HEK293 (cell line): ENCODE data around the gene TMEM233.

Experiments used
- CTCF ChIA-PET: fragments of 350-600 bp; formaldehyde crosslinking; extraction: SDS; loops from one replicate; lab custom pipeline; 2021; ENCODE audit warnings: antibody characterized with exemption; lab: Yijun Ruan, JAX
- POLR2A ChIA-PET: fragments of 300-600 bp; formaldehyde crosslinking; extraction: SDS; loops from one replicate; lab custom pipeline; 2020; ENCODE audit warnings: antibody characterized with exemption, inconsistent platforms; lab: Yijun Ruan, JAX
- H3K27ac ChIP-seq: fragments of 200-500 bp; sonication (Bioruptor generic); 2 replicates; pipeline ENCODE4 v1.5.1; 2014; ENCODE audit warnings: low read depth, low read length, control low read depth, inconsistent platforms; ENCODE audit errors: extremely low read depth
- H3K36me3 ChIP-seq, 2 experiments: fragments of 200-500 bp in 1 of 2; sonication (Bioruptor generic) in 1 of 2; 1 replicate in 1 of 2; 2 replicates in 1 of 2; pipeline ENCODE4 v1.5.1; 2014 to 2017; ENCODE audit warnings: inconsistent platforms in 2 of 2, low read length in 2 of 2; ENCODE audit not compliant: control insufficient read depth in 2 of 2, insufficient read depth in 1 of 2
- H3K4me1 ChIP-seq: fragments of 200-500 bp; sonication (Bioruptor generic); 2 replicates; pipeline ENCODE4 v1.5.1; 2014; ENCODE audit warnings: mild to moderate bottlenecking, low read length, inconsistent platforms; ENCODE audit not compliant: control insufficient read depth, insufficient read depth
- H3K4me3 ChIP-seq: 2 replicates; pipeline ENCODE4 v1.5.1; 2011; ENCODE audit warnings: low read depth, mild to moderate bottlenecking, control low read depth, low read length, moderate library complexity
- H3K9me3 ChIP-seq: fragments of 200-500 bp; sonication (Bioruptor generic); 2 replicates; pipeline ENCODE4 v1.5.1; 2014; ENCODE audit warnings: low read depth, low read length, inconsistent platforms; ENCODE audit not compliant: control insufficient read depth, insufficient read depth
- GLI2 ChIP-seq: fragments of 450-650 bp; formaldehyde crosslinking; IDR thresholded peaks from 2 replicates; pipeline ENCODE4; 2017; ENCODE audit warnings: missing biosample characterization, missing genetic modification characterization, low read depth, borderline replicate concordance
- MZF1 ChIP-seq: fragments of 450-650 bp; formaldehyde crosslinking; IDR thresholded peaks from 2 replicates; pipeline ENCODE4 v1.5.1; 2017; ENCODE audit warnings: missing biosample characterization, missing genetic modification characterization, borderline replicate concordance
- OVOL3 ChIP-seq: fragments of 450-650 bp; formaldehyde crosslinking; IDR thresholded peaks from 2 replicates; pipeline ENCODE4 v1.5.1; 2016; ENCODE audit warnings: missing biosample characterization, missing genetic modification characterization
- PRDM1 ChIP-seq: fragments of 450-650 bp; formaldehyde crosslinking; IDR thresholded peaks from 2 replicates; pipeline ENCODE4; 2016; ENCODE audit warnings: missing biosample characterization, missing genetic modification characterization
- SALL2 ChIP-seq: fragments of 450-650 bp; formaldehyde crosslinking; IDR thresholded peaks from 2 replicates; pipeline ENCODE4 v1.5.0; 2017; ENCODE audit warnings: missing biosample characterization, mild to moderate bottlenecking, missing genetic modification characterization, borderline replicate concordance
- SP3 ChIP-seq: fragments of 450-650 bp; formaldehyde crosslinking; IDR thresholded peaks from 2 replicates; pipeline ENCODE4 v1.5.1; 2016; ENCODE audit warnings: missing biosample characterization, missing genetic modification characterization
- TCF7L2 ChIP-seq: IDR thresholded peaks from 2 replicates; pipeline ENCODE4 v1.6.1; 2011; ENCODE audit warnings: low read depth, mild to moderate bottlenecking, inconsistent platforms, low read length, moderate library complexity, borderline replicate concordance
- ZBTB21 ChIP-seq: fragments of 450-650 bp; formaldehyde crosslinking; IDR thresholded peaks from 2 replicates; pipeline ENCODE4 v1.5.1; 2017; ENCODE audit warnings: missing biosample characterization, missing genetic modification characterization
- ZIC2 ChIP-seq: fragments of 450-650 bp; formaldehyde crosslinking; IDR thresholded peaks from 2 replicates; pipeline ENCODE4 v1.5.1; 2016; ENCODE audit warnings: missing biosample characterization, missing genetic modification characterization
- ZNF157 ChIP-seq: fragments of 450-650 bp; formaldehyde crosslinking; IDR thresholded peaks from 2 replicates; pipeline ENCODE4 v1.5.1; 2016; ENCODE audit warnings: missing biosample characterization, missing genetic modification characterization
- ZNF248 ChIP-seq: fragments of 450-650 bp; formaldehyde crosslinking; IDR thresholded peaks from 2 replicates; pipeline ENCODE4 v1.5.1; 2017; ENCODE audit warnings: missing biosample characterization, missing genetic modification characterization
- ZNF335 ChIP-seq: fragments of 450-650 bp; formaldehyde crosslinking; conservative IDR thresholded peaks from 2 replicates; pipeline ENCODE4 v1.5.1; 2016; ENCODE audit warnings: missing biosample characterization, missing genetic modification characterization
- ZNF341 ChIP-seq: fragments of 450-650 bp; formaldehyde crosslinking; IDR thresholded peaks from 2 replicates; pipeline ENCODE4; 2016; ENCODE audit warnings: low read depth, missing biosample characterization, missing genetic modification characterization
- ZNF354C ChIP-seq: fragments of 450-650 bp; formaldehyde crosslinking; IDR thresholded peaks from 2 replicates; pipeline ENCODE4 v1.5.1; 2016; ENCODE audit warnings: missing biosample characterization, missing genetic modification characterization, low read depth, borderline replicate concordance
- ZNF394 ChIP-seq: fragments of 450-650 bp; formaldehyde crosslinking; IDR thresholded peaks from 2 replicates; pipeline ENCODE4 v1.5.1; 2016; ENCODE audit warnings: missing biosample characterization, missing genetic modification characterization, mild to moderate bottlenecking, moderate library complexity, borderline replicate concordance
- ZNF433 ChIP-seq: fragments of 450-650 bp; formaldehyde crosslinking; IDR thresholded peaks from 2 replicates; pipeline ENCODE4 v1.5.1; 2016; ENCODE audit warnings: missing biosample characterization, missing genetic modification characterization, low read depth
- ZNF501 ChIP-seq: fragments of 450-650 bp; formaldehyde crosslinking; IDR thresholded peaks from 2 replicates; pipeline ENCODE4 v1.5.1; 2016; ENCODE audit warnings: missing biosample characterization, missing genetic modification characterization
- ZNF621 ChIP-seq: fragments of 450-650 bp; formaldehyde crosslinking; IDR thresholded peaks from 2 replicates; pipeline ENCODE4 v1.5.1; 2017; ENCODE audit warnings: missing biosample characterization, missing genetic modification characterization
- ZNF654 ChIP-seq: fragments of 450-650 bp; formaldehyde crosslinking; IDR thresholded peaks from 2 replicates; pipeline ENCODE4 v1.5.1; 2016; ENCODE audit warnings: low read depth, missing biosample characterization, missing genetic modification characterization
- ZNF658 ChIP-seq: fragments of 450-650 bp; formaldehyde crosslinking; IDR thresholded peaks from 2 replicates; pipeline ENCODE4; 2016; ENCODE audit warnings: missing biosample characterization, missing genetic modification characterization
- ZNF664 ChIP-seq: fragments of 450-650 bp; formaldehyde crosslinking; IDR thresholded peaks from 2 replicates; pipeline ENCODE4 v1.5.1; 2016; ENCODE audit warnings: missing biosample characterization, missing genetic modification characterization
- ZNF670 ChIP-seq: fragments of 450-650 bp; formaldehyde crosslinking; IDR thresholded peaks from 2 replicates; pipeline ENCODE4 v1.5.1; 2016; ENCODE audit warnings: missing biosample characterization, missing genetic modification characterization, low read depth
- ZNF707 ChIP-seq: fragments of 450-650 bp; formaldehyde crosslinking; IDR thresholded peaks from 2 replicates; pipeline ENCODE4 v1.5.1; 2016; ENCODE audit warnings: missing biosample characterization, missing genetic modification characterization
- ZNF843 ChIP-seq: fragments of 450-650 bp; formaldehyde crosslinking; IDR thresholded peaks from 2 replicates; pipeline ENCODE4 v1.5.1; 2016; ENCODE audit warnings: missing biosample characterization, missing genetic modification characterization
- TF ChIP-seq, protein P1 (sequence below): fragments of 450-650 bp; formaldehyde crosslinking; IDR thresholded peaks from 2 replicates; pipeline ENCODE4 v1.5.1; 2016; ENCODE audit warnings: missing biosample characterization, missing genetic modification characterization
- TF ChIP-seq, protein P2 (sequence below): fragments of 450-650 bp; IDR thresholded peaks from 2 replicates; pipeline ENCODE4 v1.5.1; 2018; ENCODE audit warnings: missing biosample characterization, missing genetic modification characterization
- TF ChIP-seq, protein P3 (sequence below): fragments of 450-650 bp; formaldehyde crosslinking; IDR thresholded peaks from 2 replicates; pipeline ENCODE4 v1.5.1; 2016; ENCODE audit warnings: missing biosample characterization, missing genetic modification characterization
- TF ChIP-seq, protein P4 (sequence below): fragments of 450-650 bp; formaldehyde crosslinking; IDR thresholded peaks from 2 replicates; pipeline ENCODE4 v1.5.1; 2016; ENCODE audit warnings: missing biosample characterization, missing genetic modification characterization

The TMEM233 gene

DNA sequence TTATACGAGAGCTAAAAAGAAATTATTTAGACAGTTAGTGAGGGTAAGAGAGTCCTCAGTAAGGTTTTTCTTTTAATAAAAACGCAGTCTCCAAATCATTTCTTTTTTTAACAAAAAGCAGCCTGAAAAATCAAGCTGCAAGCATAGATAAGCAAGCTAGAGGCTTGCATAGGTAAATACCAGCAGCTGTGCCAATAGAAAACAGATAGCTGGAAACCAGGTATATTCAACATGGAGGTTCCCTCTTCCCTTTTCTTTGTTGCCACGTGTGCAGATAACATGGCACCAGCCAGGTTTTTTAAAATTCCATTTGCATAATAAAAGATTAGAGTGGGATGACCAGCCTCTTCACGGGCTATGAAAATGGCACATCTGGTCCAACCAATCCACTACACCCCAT, 68.3 kb downstream of the TMEM233 start:
- POLR2A ChIA-PET = no interaction called here
- no peak overlapping the region for H3K27ac ChIP-seq
- H3K4me3 ChIP-seq = no peak overlapping the region
- no peaks in the 10 kb centered on the region for H3K9me3 ChIP-seq
- H3K4me1 ChIP-seq = no peaks in the 10 kb centered on the region
- no peaks in the 10 kb centered on the region for H3K36me3 ChIP-seq
- no peak for TF ChIP-seq ZBTB21
- no peak for TF ChIP-seq ZNF501 (tag by site-specific recombination)
- TF ChIP-seq, protein P1, sequence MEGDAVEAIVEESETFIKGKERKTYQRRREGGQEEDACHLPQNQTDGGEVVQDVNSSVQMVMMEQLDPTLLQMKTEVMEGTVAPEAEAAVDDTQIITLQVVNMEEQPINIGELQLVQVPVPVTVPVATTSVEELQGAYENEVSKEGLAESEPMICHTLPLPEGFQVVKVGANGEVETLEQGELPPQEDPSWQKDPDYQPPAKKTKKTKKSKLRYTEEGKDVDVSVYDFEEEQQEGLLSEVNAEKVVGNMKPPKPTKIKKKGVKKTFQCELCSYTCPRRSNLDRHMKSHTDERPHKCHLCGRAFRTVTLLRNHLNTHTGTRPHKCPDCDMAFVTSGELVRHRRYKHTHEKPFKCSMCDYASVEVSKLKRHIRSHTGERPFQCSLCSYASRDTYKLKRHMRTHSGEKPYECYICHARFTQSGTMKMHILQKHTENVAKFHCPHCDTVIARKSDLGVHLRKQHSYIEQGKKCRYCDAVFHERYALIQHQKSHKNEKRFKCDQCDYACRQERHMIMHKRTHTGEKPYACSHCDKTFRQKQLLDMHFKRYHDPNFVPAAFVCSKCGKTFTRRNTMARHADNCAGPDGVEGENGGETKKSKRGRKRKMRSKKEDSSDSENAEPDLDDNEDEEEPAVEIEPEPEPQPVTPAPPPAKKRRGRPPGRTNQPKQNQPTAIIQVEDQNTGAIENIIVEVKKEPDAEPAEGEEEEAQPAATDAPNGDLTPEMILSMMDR = no peak
- TF ChIP-seq ZNF341 (tag by site-specific recombination) = no peak
- TF ChIP-seq ZNF394 (tag by site-specific recombination) = no peak
- no peak for TF ChIP-seq GLI2 (tag by site-specific recombination)
- no peak for TF ChIP-seq MZF1 (tag by site-specific recombination)
- no peak for TF ChIP-seq ZNF670 (tag by site-specific recombination)
- TF ChIP-seq, protein P2, sequence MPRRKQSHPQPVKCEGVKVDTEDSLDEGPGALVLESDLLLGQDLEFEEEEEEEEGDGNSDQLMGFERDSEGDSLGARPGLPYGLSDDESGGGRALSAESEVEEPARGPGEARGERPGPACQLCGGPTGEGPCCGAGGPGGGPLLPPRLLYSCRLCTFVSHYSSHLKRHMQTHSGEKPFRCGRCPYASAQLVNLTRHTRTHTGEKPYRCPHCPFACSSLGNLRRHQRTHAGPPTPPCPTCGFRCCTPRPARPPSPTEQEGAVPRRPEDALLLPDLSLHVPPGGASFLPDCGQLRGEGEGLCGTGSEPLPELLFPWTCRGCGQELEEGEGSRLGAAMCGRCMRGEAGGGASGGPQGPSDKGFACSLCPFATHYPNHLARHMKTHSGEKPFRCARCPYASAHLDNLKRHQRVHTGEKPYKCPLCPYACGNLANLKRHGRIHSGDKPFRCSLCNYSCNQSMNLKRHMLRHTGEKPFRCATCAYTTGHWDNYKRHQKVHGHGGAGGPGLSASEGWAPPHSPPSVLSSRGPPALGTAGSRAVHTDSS (tag by site-specific recombination) = no peak
- no peak for TF ChIP-seq ZNF354C (tag by site-specific recombination)
- no peak for TF ChIP-seq ZNF707 (tag by site-specific recombination)
- TF ChIP-seq, protein P3, sequence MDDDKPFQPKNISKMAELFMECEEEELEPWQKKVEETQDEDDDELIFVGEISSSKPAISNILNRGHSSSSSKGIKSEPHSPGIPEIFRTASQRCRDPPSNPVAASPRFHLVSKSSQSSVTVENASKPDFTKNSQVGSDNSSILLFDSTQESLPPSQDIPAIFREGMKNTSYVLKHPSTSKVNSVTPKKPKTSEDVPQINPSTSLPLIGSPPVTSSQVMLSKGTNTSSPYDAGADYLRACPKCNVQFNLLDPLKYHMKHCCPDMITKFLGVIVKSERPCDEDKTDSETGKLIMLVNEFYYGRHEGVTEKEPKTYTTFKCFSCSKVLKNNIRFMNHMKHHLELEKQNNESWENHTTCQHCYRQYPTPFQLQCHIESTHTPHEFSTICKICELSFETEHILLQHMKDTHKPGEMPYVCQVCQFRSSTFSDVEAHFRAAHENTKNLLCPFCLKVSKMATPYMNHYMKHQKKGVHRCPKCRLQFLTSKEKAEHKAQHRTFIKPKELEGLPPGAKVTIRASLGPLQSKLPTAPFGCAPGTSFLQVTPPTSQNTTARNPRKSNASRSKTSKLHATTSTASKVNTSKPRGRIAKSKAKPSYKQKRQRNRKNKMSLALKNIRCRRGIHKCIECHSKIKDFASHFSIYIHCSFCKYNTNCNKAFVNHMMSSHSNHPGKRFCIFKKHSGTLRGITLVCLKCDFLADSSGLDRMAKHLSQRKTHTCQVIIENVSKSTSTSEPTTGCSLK = no peak
- TF ChIP-seq, protein P4, sequence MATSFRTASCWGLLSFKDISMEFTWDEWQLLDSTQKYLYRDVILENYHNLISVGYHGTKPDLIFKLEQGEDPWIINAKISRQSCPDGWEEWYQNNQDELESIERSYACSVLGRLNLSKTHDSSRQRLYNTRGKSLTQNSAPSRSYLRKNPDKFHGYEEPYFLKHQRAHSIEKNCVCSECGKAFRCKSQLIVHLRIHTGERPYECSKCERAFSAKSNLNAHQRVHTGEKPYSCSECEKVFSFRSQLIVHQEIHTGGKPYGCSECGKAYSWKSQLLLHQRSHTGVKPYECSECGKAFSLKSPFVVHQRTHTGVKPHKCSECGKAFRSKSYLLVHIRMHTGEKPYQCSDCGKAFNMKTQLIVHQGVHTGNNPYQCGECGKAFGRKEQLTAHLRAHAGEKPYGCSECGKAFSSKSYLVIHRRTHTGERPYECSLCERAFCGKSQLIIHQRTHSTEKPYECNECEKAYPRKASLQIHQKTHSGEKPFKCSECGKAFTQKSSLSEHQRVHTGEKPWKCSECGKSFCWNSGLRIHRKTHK = no peak
- TF ChIP-seq ZIC2 (tag by site-specific recombination) = no peak
- no peak for TF ChIP-seq ZNF621
- TF ChIP-seq PRDM1 = no peak
- no peak for TF ChIP-seq ZNF654
- TF ChIP-seq ZNF335 = no peak
- no peak for TF ChIP-seq ZNF843 (tag by site-specific recombination)
- TF ChIP-seq, all 188 proteins: peak for 0
- CTCF ChIA-PET = interaction anchor here (0.5 kb wide), 1 partner anchor 288 kb away, joined by 4 read pairs; no protein-coding TSS in a partner anchor

DNA sequence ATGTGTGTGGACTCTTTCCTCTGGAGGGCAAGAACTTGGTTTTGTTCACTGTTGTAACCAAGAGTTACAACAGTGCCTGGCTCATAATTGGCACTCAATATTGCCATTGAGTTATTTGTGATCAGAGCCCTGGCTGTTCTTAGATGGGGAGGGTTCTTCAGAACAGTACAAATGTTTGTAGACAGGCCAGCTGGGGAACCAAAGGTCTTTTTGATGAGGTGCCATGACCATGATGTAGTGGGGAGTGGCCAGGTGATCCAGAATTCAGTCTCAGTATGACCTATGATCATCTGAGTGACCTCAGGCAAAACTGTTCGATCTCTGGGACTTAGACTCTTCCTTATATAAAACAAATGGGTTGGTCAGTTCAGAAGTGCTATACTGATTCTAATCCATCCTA, 71.1 kb downstream of the TMEM233 start:
- Histone ChIP-seq H3K9me3 (no peaks in the 10 kb centered on the region), H3K27ac (no peak overlapping the region), H3K36me3 (peaks cover 0 to under 1% of the 10 kb centered on the region in 2 experiments; a peak in 2 of 3 replicates), H3K4me3 (no peak overlapping the region), H3K4me1 (no peaks in the 10 kb centered on the region)
- POLR2A ChIA-PET = no interaction called here
- CTCF ChIA-PET = interaction anchor here (0.6 to 1.4 kb wide), 3 partner anchors 15 to 220 kb away, joined by 3 to 6 read pairs (median 4); no protein-coding TSS in a partner anchor
- TF ChIP-seq SALL2 (tag by site-specific recombination) (no peak), ZNF248 (no peak), SP3 (tag by site-specific recombination) (no peak), ZNF157 (tag by site-specific recombination) (no peak), OVOL3 (tag by site-specific recombination) (no peak), ZNF433 (tag by site-specific recombination) (no peak), ZNF658 (tag by site-specific recombination) (no peak), TCF7L2 (no peak), ZNF664 (no peak)
- TF ChIP-seq, protein P3 = no peak
